Dendritic cell treated with granulocyte-macrophage colony-stimulating factor and Interleukin-4, amounts not matched to agents 40 ng/mL and 50 ng/mL, for 4 days (primary cell): ENCODE data around the gene KREMEN1.

Experiments
- H3K27ac Mint-ChIP-seq: one replicate; pipeline ENCODE4 v1.8.0; 2022; ENCODE audit warnings: mild to moderate bottlenecking, mixed read lengths
- H3K27me3 Mint-ChIP-seq: one replicate; pipeline ENCODE4 v1.8.0; 2022; ENCODE audit warnings: mild to moderate bottlenecking, mixed read lengths
- H3K36me3 Mint-ChIP-seq: one replicate; pipeline ENCODE4 v1.8.0; 2022; ENCODE audit warnings: low read depth, mixed read lengths
- H3K4me1 Mint-ChIP-seq: one replicate; pipeline ENCODE4 v1.8.0; 2022; ENCODE audit warnings: low read depth, mixed read lengths
- H3K4me3 Mint-ChIP-seq: one replicate; pipeline ENCODE4 v1.8.0; 2022; ENCODE audit warnings: mild to moderate bottlenecking, moderate library complexity, mixed read lengths
- H3K9me3 Mint-ChIP-seq: one replicate; pipeline ENCODE4 v1.8.0; 2022; ENCODE audit warnings: mixed read lengths
- intact Hi-C: fragments of 100-400 bp; cut with micrococcal nuclease; formaldehyde crosslinking; loops from one replicate; pipeline ENCODE4 v1.15.0; 2022

Gene KREMEN1, protein sequence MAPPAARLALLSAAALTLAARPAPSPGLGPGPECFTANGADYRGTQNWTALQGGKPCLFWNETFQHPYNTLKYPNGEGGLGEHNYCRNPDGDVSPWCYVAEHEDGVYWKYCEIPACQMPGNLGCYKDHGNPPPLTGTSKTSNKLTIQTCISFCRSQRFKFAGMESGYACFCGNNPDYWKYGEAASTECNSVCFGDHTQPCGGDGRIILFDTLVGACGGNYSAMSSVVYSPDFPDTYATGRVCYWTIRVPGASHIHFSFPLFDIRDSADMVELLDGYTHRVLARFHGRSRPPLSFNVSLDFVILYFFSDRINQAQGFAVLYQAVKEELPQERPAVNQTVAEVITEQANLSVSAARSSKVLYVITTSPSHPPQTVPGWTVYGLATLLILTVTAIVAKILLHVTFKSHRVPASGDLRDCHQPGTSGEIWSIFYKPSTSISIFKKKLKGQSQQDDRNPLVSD

DNA sequence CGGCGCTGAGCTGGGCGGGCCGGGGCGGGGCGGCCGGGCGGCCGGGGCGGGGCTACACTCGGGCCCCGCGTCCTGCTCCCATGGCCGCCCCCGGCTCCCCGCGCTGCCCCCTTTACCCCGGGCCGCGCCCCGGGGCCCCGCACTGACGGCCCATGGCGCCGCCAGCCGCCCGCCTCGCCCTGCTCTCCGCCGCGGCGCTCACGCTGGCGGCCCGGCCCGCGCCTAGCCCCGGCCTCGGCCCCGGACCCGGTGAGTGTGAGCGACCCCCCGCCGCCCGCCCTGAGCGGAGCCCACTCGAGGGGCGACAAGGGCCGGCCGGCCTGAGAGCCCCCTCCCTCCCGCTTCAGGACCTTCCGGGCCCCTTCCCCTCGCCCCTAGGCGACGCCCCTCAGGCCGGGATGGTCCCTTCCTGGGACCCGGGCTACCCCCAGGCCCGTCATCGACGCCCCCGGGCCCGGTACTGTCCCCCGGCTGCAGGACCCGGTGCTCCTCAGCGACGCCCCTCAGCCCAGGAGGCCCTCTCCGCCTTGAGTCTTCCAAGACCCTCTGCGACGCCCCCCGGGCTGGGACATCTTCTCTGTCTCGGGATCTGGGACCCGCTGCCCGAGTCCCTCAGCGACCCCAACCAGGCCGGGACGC, at the start of gene KREMEN1:
KREMEN1 (plus strand) TSS at position 57 of the 639 bp plus-strand sequence; CDS start at position 153, 96 bp downstream.
- Mint-ChIP-seq H3K36me3 (no peaks in the 10 kb centered on the region), H3K4me1 (peaks cover 30% of the 10 kb centered on the region), H3K9me3 (no peaks in the 10 kb centered on the region), H3K4me3 (peak within 1 kb of the TSS; percentile 76), H3K27ac (peak within 1 kb of the TSS; percentile 57), H3K27me3 (peaks cover 79% of the 10 kb centered on the region)
- intact Hi-C loops = loop anchor here (5.0 kb wide), 1 partner anchor 79 kb away; no protein-coding TSS in a partner anchor

DNA sequence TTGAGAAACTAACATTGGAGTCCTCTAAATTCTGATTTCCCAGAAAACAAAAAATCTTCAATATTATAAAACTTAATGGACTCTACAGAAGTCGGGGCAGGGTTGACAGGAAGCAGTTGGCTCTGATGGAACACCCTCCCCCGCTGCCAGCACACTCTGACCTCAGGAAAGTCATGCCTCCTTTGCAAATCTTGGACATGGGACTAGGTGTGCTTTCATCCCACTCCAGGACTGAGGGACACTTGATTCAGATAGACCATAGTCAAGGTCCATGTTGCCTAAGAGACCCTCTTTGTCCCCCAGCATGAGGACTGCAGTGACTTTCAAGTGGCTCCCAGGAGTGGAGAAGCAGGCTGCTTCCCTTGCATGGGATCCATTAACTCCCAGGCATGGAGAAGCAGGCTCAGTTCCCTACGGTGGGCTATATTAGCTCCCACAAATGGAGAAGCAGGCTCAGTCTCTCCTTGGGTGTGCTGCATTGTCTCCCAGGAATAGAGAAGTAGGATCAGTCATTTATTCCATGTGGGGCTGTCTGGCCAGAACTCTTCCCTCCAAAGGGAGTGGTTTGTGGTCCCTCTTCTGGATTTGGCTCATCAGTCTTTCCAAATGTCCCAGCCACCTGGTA, 49.6 kb upstream of the KREMEN1 start:
- intact Hi-C loops = no loop called here
- H3K4me1 Mint-ChIP-seq = no peaks in the 10 kb centered on the region
- H3K9me3 Mint-ChIP-seq = peaks cover 6% of the 10 kb centered on the region
- no peaks in the 10 kb centered on the region for H3K36me3 Mint-ChIP-seq
- H3K4me3 Mint-ChIP-seq = no peak overlapping the region
- H3K27ac Mint-ChIP-seq = no peak overlapping the region
- H3K27me3 Mint-ChIP-seq = peaks cover 3% of the 10 kb centered on the region

DNA sequence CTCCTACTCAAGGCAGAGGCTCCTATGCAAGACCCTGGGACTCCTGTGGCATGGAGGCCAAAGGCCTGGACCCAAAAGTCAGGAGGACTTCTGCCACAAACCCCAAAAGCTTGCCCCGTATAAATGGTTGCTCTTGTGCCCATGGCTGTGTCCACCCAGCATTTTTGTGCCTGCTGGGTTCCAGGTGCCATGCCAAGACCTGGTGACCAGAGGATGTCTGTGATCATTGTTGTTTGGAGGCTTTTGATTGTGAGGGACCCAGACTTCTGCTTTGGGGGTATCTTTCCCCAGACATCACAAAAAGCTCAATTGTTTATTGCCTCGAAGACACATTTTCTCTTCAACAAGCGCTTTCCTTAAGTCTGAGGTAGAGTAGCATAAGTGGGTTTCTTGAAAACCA, 46.3 kb upstream of the KREMEN1 start:
- Mint-ChIP-seq H3K27me3 (peaks cover 32% of the 10 kb centered on the region), H3K27ac (no peak overlapping the region), H3K4me3 (no peak overlapping the region), H3K4me1 (peaks cover 12% of the 10 kb centered on the region), H3K9me3 (no peaks in the 10 kb centered on the region), H3K36me3 (no peaks in the 10 kb centered on the region)
- intact Hi-C loops = no loop called here

DNA sequence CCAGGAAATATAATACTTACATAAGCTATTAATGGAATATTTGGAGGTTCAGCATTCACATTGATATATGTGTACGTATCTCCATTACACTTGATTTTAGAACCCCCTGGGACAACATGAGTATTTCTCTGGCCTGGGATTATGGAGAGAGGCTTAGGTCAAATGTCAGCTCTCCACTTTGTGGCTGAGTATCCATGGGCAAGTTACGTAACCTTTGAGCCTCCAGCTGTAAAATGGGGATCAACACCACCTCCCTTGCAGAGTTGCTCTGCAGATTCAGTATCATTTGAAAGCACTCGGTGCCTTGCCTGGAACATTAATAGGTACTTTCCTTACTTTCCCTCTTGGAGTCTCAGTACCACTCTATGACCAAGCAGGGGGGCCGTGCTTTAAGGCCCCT, 44.4 kb upstream of the KREMEN1 start:
- H3K4me3 Mint-ChIP-seq = no peak overlapping the region

DNA sequence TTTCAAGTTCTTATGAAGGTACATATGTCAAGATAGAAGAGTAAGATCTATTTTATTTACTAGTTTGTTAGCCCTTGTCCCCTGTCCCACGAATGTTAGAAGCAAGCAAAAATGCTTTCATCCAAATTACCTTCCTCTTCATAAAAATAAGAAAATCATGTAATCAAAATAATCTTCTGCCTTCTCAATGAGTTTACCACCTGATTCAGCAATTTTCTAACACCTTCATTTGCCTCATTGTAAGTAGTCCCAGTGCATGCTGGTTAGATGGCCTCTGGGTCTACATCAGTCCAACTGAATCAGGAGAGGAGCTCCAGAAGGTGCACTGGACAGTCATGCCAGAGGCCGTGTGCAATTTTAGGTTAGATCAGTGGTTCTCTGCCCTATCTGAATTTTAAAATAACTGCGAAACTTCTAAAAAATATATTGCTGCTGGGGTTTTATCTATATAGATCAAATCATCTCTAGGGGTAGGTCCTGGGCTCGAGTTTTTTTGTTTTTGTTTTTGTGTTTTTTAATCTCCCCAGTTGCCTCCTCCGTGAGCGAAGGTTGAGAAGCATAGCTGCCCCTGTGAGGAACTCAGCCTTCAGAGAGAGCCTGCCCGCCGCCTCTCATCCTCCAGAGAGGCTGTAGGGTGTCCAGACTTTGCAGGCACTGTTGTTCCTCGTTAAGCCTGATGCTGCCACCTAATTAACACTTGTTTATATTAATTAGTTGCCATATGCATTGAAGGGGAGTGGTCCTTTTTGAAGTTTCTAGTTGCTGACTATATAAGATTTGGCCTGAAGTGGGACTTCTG, 43.4 kb upstream of the KREMEN1 start:
- intact Hi-C loops = no loop called here
- no peaks in the 10 kb centered on the region for H3K9me3 Mint-ChIP-seq
- no peaks in the 10 kb centered on the region for H3K36me3 Mint-ChIP-seq
- H3K4me1 Mint-ChIP-seq = peaks cover 19% of the 10 kb centered on the region
- H3K27me3 Mint-ChIP-seq = peaks cover 48% of the 10 kb centered on the region
- H3K4me3 Mint-ChIP-seq = no peak overlapping the region
- H3K27ac Mint-ChIP-seq = no peak overlapping the region

More for the DNA sequence above, 44.4 kb upstream of the KREMEN1 start:
- no peak overlapping the region for H3K27ac Mint-ChIP-seq
- no peaks in the 10 kb centered on the region for H3K36me3 Mint-ChIP-seq
- H3K4me1 Mint-ChIP-seq = peaks cover 19% of the 10 kb centered on the region
- no peaks in the 10 kb centered on the region for H3K9me3 Mint-ChIP-seq
- intact Hi-C loops = no loop called here
- H3K27me3 Mint-ChIP-seq = peaks cover 47% of the 10 kb centered on the region

DNA sequence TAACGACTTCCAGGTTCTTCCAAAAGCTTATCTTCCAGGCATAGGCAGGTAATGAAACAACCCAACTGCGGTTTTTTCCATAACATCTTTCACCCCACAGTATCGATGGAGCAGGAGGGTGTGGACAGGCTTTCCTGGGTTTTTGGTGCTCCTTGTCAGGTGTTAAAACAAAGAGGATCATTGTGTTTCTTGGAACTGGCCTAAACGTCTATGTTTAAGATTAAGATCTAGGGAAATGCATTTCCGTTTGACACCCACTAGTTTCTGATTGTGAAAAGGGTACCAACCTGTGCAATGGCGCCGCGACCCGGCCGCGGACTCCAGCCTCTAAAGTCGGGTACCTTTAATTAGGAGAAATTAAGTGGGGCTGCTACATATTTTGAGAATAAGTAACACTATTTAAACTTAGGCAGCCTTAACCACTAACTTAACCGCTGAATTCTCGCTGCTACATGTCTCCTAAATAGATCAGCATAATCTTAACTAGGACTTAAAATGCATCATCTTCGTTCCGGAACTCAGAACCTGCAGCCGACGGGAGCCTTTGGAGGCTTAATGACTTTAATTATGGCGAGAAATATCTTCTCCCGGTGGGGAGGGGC, 42.7 kb upstream of the KREMEN1 start:
- intact Hi-C loops = no loop called here
- Mint-ChIP-seq H3K27ac (no peak overlapping the region), H3K4me1 (peaks cover 19% of the 10 kb centered on the region), H3K27me3 (peaks cover 48% of the 10 kb centered on the region), H3K4me3 (peak overlapping the region; percentile 48), H3K9me3 (no peaks in the 10 kb centered on the region), H3K36me3 (no peaks in the 10 kb centered on the region)

DNA sequence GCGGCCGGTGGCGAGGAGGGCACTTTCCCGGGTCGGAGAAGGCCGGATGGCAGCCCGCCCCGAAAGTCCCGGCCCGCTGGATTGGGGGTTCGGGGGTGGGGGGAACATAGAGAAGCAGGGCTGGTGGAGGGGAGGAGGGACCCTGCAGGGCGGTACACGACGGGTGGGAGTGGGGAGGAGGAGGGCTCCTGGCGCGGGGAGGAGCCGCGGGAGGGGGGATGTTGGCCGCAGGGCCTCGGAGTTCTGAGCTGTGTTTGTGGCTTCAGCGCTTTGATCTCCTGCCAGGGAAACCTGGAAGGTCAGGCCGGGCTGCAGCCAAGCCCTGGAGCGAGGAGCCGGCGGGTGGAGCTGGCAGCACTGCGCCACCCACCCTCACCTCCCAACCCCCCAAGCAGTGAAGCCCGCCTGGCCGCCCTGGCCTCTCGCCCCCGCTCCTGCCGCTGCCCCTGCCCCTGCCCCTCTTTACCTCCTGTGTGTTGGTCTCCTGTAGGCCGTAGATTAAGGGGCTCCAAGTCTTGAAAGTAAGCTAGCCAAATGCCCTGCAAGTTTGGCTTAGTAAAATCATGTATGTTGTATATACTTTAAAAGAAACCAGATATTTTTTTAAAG, 42.1 kb upstream of the KREMEN1 start:
- peaks cover 19% of the 10 kb centered on the region for H3K4me1 Mint-ChIP-seq
- intact Hi-C loops = no loop called here
- peak overlapping the region; percentile 48 for H3K4me3 Mint-ChIP-seq
- no peaks in the 10 kb centered on the region for H3K9me3 Mint-ChIP-seq
- peaks cover 48% of the 10 kb centered on the region for H3K27me3 Mint-ChIP-seq
- no peak overlapping the region for H3K27ac Mint-ChIP-seq
- H3K36me3 Mint-ChIP-seq = no peaks in the 10 kb centered on the region

DNA sequence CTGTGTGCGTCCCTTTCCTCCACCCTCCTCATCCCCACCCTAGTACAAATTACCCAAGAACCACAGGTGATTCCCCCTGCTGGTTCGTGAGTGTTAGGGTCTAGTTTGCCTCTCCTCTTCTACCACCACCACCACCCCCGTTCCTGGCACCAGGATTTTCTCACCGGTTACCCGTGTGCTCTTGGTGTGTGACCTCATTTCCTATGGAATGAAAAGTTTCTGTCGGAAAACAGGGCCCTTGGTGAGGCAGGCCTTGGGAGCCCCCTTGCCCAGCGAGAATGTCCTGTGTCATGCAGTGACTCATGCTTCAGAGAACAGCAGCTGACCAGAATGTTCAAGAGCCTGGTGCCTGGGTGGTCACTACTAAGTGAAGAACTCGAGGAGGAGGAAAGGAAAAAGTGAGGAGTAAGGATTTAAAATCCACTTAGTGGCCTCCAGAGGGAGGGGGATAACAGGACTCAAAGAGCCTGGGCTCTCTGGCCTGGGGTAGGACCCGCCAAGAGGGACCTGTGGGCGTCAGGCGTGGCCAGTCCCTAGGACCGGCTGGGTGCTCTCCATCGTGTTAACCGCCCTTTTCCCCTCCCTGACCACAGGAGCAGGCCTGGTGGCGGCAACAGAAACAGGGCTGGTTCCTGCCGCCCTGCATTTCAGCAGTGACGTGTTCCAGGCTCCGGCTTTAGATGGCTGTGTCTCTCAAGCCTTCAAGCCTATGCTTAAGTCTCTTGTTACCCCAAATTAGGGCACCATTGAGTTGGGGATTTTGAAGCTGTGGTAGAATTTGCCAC, 41.4 kb upstream of the KREMEN1 start:
- intact Hi-C loops = no loop called here
- no peaks in the 10 kb centered on the region for H3K36me3 Mint-ChIP-seq
- H3K27ac Mint-ChIP-seq = no peak overlapping the region
- H3K4me3 Mint-ChIP-seq = no peak overlapping the region
- H3K9me3 Mint-ChIP-seq = no peaks in the 10 kb centered on the region
- peaks cover 19% of the 10 kb centered on the region for H3K4me1 Mint-ChIP-seq
- peaks cover 48% of the 10 kb centered on the region for H3K27me3 Mint-ChIP-seq

DNA sequence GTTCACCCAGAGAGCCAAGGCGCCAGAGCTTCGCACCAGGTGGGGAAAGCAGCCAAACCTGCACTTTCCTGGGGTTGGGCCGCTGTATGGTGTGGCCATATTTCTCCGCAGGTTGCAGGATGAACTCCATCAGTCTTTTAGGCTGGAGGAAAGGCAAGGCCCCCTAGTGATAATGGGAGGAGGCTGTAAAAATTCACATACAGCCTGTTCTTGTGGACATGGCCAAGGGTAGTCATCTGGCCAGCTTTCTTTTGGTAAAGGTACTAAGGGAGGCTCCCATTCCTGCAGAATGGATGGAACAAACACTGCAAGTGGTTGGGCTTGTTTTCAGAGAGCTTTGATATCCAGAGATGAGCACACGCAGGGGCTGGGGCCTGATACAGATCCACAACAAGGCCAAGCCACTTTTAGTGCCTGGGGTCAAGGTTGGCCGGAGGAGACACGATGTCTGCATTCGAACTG, 40.8 kb upstream of the KREMEN1 start:
- Mint-ChIP-seq H3K4me1 (peaks cover 19% of the 10 kb centered on the region), H3K27ac (no peak overlapping the region), H3K4me3 (no peak overlapping the region), H3K36me3 (no peaks in the 10 kb centered on the region), H3K27me3 (peaks cover 48% of the 10 kb centered on the region), H3K9me3 (no peaks in the 10 kb centered on the region)
- intact Hi-C loops = no loop called here

DNA sequence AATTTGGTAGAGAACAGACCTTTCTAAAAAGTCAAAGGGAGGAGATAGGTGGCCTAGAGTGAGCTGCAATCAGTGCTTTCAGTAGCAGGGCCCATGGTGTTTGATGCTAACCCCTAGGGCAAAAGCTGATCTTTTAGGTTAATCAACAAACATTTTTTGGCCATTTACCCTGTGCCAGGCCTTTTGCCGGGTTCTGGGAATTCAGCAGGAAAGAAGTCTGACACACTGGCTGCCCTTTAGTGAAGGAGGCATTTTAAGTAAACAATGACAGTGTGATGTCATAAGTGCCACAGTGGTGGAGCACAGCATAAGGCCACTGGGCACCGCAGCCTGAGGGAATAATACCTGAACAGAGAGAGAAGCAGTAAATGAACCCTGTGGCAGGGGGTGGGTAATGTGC, 40.3 kb upstream of the KREMEN1 start:
- H3K27me3 Mint-ChIP-seq = peaks cover 48% of the 10 kb centered on the region
- no peak overlapping the region for H3K4me3 Mint-ChIP-seq
- intact Hi-C loops = no loop called here
- H3K4me1 Mint-ChIP-seq = peaks cover 19% of the 10 kb centered on the region
- no peak overlapping the region for H3K27ac Mint-ChIP-seq
- no peaks in the 10 kb centered on the region for H3K9me3 Mint-ChIP-seq
- H3K36me3 Mint-ChIP-seq = no peaks in the 10 kb centered on the region

DNA sequence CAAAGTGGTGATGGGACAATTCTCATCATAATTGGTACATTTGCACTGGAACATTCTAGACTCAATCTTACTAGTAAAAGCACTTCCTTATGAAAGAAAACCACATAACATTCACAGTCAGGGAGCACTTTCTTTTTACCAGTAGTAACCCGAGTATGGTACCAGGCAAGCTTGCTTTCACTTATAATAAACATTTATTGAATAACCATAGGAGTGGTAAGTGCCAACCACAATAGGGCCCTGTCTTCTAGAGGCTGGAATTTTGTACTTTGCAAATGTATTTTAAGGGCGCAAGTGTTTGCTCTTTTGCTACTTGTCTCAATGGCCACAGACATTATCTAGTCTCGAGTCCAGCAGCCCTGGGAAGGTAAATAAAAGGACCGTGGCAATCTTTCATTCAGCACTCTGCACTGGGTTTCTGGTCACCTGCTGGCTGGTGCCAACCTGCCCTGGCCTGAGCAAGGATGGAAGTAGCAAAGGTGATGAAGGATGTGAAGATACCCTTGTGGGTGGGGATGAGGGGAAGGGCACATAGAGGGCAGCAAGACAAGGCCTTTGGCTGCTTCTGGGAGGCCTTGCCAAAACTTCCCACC, 35.4 kb upstream of the KREMEN1 start:
- Mint-ChIP-seq H3K9me3 (no peaks in the 10 kb centered on the region), H3K4me3 (no peak overlapping the region)

DNA sequence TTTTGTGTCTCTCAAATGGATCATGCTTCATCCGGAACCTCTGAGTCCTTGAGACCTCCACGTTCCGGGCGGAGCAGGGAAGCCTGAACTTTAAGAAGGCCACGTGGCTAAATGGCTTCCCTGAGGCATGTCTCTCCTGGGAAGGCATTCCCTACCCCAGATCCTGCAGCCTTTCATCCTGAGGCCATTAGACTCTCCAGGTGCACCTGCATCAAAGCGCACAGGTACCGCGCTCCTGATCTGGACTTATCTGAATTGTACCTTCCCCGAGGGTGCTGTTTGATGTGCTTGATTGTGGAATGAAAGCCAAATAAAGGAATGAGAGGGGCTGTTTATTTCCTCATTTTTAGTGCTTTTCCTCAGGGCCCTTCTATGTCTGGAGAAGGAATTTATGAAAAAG, 33.7 kb upstream of the KREMEN1 start:
- Mint-ChIP-seq H3K4me3 (no peak overlapping the region), H3K36me3 (no peaks in the 10 kb centered on the region), H3K4me1 (no peaks in the 10 kb centered on the region), H3K27ac (no peak overlapping the region), H3K27me3 (no peaks in the 10 kb centered on the region), H3K9me3 (no peaks in the 10 kb centered on the region)
- intact Hi-C loops = no loop called here

More for the DNA sequence above, 35.4 kb upstream of the KREMEN1 start:
- Mint-ChIP-seq H3K36me3 (no peaks in the 10 kb centered on the region), H3K4me1 (no peaks in the 10 kb centered on the region), H3K27me3 (peaks cover 8% of the 10 kb centered on the region), H3K27ac (no peak overlapping the region)
- intact Hi-C loops = no loop called here
